ENCODE data around the gene COG5.

Gene COG5

DNA sequence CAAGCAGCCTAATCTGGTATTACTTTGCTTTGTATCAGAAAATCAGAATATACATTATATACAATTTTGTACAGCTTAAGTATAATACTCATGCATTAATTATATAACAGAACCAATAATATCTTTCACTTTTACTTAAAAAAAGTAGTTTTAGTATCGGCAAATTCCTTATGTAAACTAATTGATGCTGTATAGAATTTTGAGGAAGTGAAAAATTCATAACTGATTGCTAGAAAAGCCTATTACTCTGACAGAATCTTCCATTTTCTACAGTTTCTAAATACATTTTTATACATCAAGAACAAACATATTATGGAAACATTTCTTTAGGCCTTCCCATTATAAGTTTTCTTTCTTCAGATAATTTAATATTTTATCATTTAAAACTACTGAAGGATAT lies 217.8 kb downstream of the COG5 start:
- Mint-ChIP-seq H3K36me3 (ENCODE audit: low read depth) (peaks cover 18% of the 10 kb centered on the region), H3K9me3 (peaks cover 10% of the 10 kb centered on the region), H3K27me3 (no peaks in the 10 kb centered on the region), H3K4me1 (no peaks in the 10 kb centered on the region), H3K27ac (no peak overlapping the region), H3K4me3 (no peak overlapping the region)
- no peak for DNase-seq
- no peak for ATAC-seq

DNA sequence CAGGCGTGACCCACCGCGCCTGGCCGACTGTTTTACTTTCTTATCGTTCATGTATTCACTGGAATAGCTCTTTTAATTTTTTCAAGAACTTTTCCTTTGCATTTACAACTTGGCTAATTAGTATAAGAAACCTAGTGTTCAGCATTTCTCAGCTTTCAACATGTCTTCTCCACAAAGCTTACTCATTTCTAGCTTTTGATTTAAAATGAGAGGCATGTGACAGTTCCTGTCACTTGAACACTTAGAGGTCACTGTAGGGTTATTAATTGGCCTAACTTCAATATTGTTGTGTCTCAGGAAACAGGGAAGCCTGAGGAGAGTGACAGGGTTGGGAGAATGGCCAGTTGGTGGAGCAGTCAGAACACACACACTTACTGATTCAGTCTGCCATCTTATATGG lies 218.9 kb downstream of the COG5 start:
- Mint-ChIP-seq H3K9me3 (peaks cover 10% of the 10 kb centered on the region), H3K27ac (no peak overlapping the region), H3K36me3 (ENCODE audit: low read depth) (peaks cover 22% of the 10 kb centered on the region), H3K4me3 (no peak overlapping the region), H3K27me3 (no peaks in the 10 kb centered on the region), H3K4me1 (no peaks in the 10 kb centered on the region)
- no peak for ATAC-seq
- DNase-seq, result no peak

DNA sequence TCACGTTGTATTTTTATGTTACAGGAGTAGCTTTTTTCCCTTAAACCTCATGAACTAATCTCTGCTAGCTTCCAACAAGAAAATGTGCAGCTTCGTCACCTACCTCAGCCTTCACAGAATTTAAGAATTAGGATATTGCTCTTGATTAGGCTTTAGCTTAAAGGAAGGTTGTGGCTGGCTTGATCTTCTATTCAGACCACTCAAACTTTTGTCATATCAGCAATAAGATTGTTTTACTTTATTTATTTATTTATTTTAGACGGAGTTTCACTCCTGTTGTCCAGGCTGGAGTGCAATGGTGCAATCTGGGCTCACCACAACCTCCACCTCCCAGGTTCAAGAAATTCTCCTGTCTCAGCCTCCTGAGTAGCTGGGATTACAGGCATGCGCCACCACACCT lies 219.4 kb downstream of the COG5 start:
- no peaks in the 10 kb centered on the region for H3K4me1 Mint-ChIP-seq
- no peak overlapping the region for H3K4me3 Mint-ChIP-seq
- no peak for ATAC-seq
- no peak overlapping the region for H3K27ac Mint-ChIP-seq
- H3K9me3 Mint-ChIP-seq, result peaks cover 10% of the 10 kb centered on the region
- DNase-seq, result no peak
- peaks cover 24% of the 10 kb centered on the region for H3K36me3 Mint-ChIP-seq (ENCODE audit: low read depth)
- no peaks in the 10 kb centered on the region for H3K27me3 Mint-ChIP-seq

DNA sequence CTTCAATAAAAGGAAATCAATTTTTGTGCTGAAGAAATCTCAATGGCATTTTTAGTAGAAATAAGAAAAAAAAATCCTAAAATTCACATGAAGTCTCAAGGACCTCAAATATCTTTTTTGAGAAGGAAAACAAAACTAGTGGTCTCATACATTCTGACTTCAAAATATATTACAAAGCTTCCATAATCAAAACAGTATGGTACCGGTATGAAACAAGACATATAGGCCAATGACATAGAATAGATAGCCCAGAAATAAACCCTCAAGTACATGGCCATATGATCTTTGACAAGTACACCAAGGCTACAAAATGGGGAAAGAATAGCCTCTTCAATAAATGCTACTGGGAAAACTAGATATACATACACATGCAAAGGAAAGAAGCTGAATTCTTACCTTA lies 225.6 kb downstream of the COG5 start:
- no peaks in the 10 kb centered on the region for H3K27me3 Mint-ChIP-seq
- no peak overlapping the region for H3K4me3 Mint-ChIP-seq
- ATAC-seq, result no peak
- no peak for DNase-seq
- peaks cover 15% of the 10 kb centered on the region for H3K9me3 Mint-ChIP-seq
- H3K36me3 Mint-ChIP-seq (ENCODE audit: low read depth), result peaks cover 24% of the 10 kb centered on the region
- H3K4me1 Mint-ChIP-seq, result peaks cover 9% of the 10 kb centered on the region
- H3K27ac Mint-ChIP-seq, result no peak overlapping the region

DNA sequence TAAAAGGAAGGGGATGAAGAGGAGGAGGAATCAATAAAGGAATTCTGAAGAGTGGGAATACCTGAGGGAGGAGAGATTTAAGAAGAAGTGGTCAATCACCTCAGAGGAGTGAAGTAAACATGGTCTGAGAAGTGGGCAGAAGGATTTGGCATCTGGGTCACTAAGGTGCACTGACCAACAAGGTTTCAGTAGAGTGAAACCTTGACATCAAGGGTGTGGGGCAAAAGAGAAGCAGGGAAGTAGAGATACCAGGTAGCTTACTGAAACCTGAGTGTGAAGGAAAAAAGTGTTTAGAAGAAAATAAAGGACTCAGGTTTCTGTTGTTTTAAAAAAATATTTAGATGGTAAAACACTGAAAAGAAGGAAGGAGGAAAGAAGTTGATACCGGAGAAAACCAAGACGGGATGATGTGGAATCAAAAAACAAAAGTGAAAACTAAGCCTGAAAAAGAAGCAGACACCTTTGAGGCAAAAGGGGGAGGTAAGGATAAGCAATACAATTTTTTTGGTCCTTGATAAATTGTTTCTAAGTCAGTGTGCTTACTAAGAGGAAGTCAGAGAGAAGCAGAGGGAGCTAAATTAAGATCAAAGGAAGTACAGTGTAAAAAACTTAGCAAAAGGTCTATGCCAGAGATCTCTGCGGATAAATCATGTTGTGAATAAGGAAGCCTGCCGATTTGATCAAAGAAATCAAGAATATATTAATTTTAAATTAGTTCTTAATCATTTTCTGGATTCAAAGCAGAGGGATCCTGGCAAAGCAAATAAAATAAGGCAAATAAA lies 231.0 kb downstream of the COG5 start:
- ATAC-seq, result no peak
- DNase-seq, result no peak
- no peak overlapping the region for H3K27ac Mint-ChIP-seq
- peaks cover 20% of the 10 kb centered on the region for H3K4me1 Mint-ChIP-seq
- no peaks in the 10 kb centered on the region for H3K27me3 Mint-ChIP-seq
- H3K4me3 Mint-ChIP-seq, result peak overlapping the region; percentile 9
- H3K36me3 Mint-ChIP-seq (ENCODE audit: low read depth), result peaks cover 7% of the 10 kb centered on the region
- H3K9me3 Mint-ChIP-seq, result no peaks in the 10 kb centered on the region

DNA sequence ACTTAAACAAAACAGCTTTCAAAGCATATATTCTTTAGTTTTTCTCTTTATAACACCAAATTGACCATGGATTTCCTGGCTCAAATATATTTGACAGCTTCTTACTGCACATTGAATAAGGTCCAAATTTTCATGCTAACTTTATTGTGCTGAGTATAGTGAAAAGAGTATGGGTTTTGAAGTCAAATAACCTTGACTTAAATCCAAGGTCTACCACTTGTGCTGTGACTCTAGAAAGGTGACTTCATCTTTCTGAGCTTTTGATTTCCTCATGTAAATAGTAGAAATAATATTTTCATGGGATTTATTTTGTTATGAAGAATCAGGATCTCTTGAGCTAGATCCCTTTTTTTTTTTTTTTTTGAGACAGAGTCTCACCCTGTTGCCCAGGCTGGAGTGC lies 233.2 kb downstream of the COG5 start:
- peaks cover 8% of the 10 kb centered on the region for H3K36me3 Mint-ChIP-seq (ENCODE audit: low read depth)
- no peak overlapping the region for H3K4me3 Mint-ChIP-seq
- no peak for ATAC-seq
- DNase-seq, result no peak
- peaks cover 20% of the 10 kb centered on the region for H3K4me1 Mint-ChIP-seq
- H3K27ac Mint-ChIP-seq, result no peak overlapping the region
- no peaks in the 10 kb centered on the region for H3K27me3 Mint-ChIP-seq
- no peaks in the 10 kb centered on the region for H3K9me3 Mint-ChIP-seq

DNA sequence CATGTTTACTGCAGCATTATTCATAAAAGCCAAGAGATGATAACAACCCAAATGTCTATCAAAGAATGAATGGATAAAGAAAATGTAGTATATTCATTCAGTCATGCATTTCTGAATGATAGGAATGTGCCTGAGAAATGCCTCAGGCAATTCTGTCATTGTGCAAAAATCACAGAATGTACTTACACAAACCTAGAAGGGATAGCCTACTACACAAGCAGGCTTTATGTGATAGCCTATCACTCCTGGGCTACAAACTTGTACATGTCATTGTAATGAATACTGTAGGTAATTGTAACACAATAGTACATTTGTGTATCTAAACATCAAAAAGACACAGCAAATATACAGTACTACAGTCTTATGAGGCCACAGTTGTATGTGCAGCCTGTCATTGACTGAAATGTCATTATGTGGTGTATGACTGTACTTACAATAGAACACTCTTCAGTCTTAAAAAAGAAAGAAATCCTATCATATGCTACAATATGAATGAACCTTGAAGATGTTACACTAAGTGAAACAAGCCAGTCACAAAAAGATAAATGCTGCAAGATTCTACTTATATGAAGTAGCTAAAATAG lies 235.6 kb downstream of the COG5 start:
- Mint-ChIP-seq H3K27me3 (no peaks in the 10 kb centered on the region), H3K4me3 (no peak overlapping the region), H3K4me1 (peaks cover 12% of the 10 kb centered on the region), H3K27ac (no peak overlapping the region), H3K9me3 (no peaks in the 10 kb centered on the region), H3K36me3 (ENCODE audit: low read depth) (peaks cover 14% of the 10 kb centered on the region)
- no peak for DNase-seq
- no peak for ATAC-seq

DNA sequence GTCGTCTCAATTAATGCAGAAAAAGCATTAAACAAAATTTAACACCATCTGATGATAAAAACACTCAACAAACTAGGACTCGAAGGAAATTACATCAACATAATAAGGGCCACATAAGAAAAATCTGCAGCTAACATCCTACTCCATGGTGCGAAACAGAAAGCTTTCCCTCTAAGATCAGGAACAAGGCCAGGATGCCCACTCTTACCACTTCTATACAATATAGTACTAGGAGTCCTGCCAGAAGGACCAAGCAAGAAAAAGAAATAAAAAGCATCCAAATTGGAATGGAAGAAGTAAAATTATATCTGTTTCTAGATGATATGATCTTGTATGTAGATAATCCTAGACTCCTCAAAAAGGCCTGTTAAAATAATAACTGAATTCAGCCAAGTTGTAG lies 237.7 kb downstream of the COG5 start:
- Mint-ChIP-seq H3K4me1 (no peaks in the 10 kb centered on the region), H3K4me3 (no peak overlapping the region), H3K9me3 (no peaks in the 10 kb centered on the region), H3K36me3 (ENCODE audit: low read depth) (peaks cover 31% of the 10 kb centered on the region), H3K27me3 (no peaks in the 10 kb centered on the region), H3K27ac (no peak overlapping the region)
- DNase-seq, result no peak
- ATAC-seq, result no peak

DNA sequence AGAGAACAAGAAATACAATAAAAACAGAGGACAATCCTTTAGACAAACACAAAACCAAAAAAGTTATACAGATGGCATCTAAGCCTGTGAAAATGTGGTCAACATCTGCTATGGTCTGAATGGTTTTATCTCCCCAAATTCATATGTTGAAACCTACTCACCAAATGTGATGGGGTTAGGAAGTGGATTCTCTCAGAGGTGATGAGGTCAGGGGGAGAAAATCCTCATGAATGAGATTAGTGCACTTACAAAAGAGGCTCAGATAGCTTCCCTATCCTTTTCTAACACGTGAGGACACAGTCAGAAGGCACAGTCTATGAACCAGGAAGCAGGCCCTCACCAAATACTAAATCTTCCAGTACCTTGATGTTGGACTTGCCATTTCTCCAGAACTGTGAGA lies 241.7 kb downstream of the COG5 start:
- no peak for ATAC-seq
- no peak for DNase-seq
- peaks cover 31% of the 10 kb centered on the region for H3K36me3 Mint-ChIP-seq (ENCODE audit: low read depth)
- H3K4me3 Mint-ChIP-seq, result no peak overlapping the region
- H3K9me3 Mint-ChIP-seq, result no peaks in the 10 kb centered on the region
- H3K27me3 Mint-ChIP-seq, result no peaks in the 10 kb centered on the region
- H3K4me1 Mint-ChIP-seq, result no peaks in the 10 kb centered on the region
- H3K27ac Mint-ChIP-seq, result no peak overlapping the region

DNA sequence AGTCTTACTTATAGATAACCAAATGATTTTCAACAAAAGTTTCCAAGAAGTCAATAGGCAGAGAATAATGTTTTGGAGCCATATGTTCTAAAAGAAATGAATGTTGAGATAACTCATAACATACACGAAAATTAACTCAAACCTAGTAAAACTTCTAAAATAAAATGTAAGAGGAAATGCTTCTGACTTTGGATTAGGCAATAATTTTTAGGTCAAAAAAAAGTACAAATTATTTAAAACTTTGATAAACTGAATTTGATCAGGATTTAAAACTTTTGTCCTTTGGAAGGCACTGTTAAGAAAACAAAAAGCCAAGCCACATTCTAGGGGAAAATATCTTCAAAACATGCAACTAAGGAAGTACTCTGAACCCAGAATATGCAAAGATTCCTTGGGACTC lies 242.1 kb downstream of the COG5 start:
- H3K9me3 Mint-ChIP-seq, result no peaks in the 10 kb centered on the region
- ATAC-seq (no peak), DNase-seq (no peak)
- peaks cover 29% of the 10 kb centered on the region for H3K36me3 Mint-ChIP-seq (ENCODE audit: low read depth)
- H3K27me3 Mint-ChIP-seq, result no peaks in the 10 kb centered on the region
- no peak overlapping the region for H3K27ac Mint-ChIP-seq
- no peaks in the 10 kb centered on the region for H3K4me1 Mint-ChIP-seq
- no peak overlapping the region for H3K4me3 Mint-ChIP-seq

DNA sequence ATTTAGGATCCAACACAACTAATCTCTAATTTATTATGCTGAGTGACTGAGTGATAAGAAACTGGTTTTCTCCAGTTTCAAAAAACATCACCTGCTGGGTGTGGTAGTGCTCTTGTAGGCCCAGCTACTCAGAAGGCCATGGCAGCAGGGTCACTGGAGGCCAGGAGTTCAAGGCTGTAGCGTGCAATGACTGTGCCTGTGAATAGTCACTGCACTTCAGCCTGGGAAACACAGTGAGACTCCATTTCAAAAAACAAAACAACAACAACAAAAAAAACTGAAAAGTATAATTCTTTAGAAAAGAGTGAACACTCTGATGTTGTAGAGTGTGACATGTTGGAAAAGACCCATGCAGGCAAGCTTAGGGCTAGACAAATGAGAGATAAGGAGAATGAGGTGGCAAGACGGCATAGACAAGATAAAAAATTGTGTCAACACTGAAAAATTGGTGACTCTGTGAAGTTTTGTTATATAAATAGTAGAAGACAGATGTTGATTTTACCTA lies 243.9 kb downstream of the COG5 start:
- DNase-seq, result no peak
- Mint-ChIP-seq H3K4me3 (no peak overlapping the region), H3K27ac (no peak overlapping the region), H3K4me1 (no peaks in the 10 kb centered on the region), H3K9me3 (no peaks in the 10 kb centered on the region), H3K36me3 (ENCODE audit: low read depth) (peaks cover 35% of the 10 kb centered on the region), H3K27me3 (no peaks in the 10 kb centered on the region)
- ATAC-seq, result no peak

DNA sequence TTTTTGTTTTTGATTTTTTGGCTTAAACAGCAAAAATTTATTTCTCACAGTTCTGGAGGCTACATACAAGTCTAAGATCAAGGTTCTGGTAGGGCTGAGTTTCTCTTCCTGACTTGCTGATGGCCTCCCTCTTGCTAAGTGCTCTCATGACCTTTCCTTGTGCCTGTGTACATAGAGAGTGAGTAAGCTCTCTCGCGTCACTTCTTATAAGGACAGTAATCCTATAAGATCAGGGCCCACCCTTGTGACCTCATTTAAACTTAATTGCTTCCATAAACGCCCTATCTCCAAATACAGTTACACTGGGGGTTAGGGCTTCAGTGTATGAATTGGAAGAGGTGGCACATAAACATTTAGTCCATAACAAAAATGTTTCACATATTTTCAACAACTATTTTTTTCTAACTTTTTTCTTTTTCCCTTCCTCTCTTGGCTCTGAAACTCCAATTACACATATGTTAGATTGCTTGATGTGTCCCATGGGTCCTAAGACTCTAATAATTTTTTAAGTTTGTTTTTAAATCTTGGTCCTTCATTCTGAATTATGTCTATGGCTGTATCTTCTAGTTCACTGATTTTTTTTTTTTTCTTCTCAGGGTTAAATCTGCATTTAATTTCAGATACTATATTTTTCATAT lies 245.1 kb downstream of the COG5 start:
- H3K9me3 Mint-ChIP-seq, result no peaks in the 10 kb centered on the region
- H3K27me3 Mint-ChIP-seq, result no peaks in the 10 kb centered on the region
- H3K4me3 Mint-ChIP-seq, result no peak overlapping the region
- peak; percentile 54 for ATAC-seq
- H3K36me3 Mint-ChIP-seq (ENCODE audit: low read depth), result peaks cover 33% of the 10 kb centered on the region
- H3K4me1 Mint-ChIP-seq, result no peaks in the 10 kb centered on the region
- DNase-seq, result no peak
- H3K27ac Mint-ChIP-seq, result no peak overlapping the region

DNA sequence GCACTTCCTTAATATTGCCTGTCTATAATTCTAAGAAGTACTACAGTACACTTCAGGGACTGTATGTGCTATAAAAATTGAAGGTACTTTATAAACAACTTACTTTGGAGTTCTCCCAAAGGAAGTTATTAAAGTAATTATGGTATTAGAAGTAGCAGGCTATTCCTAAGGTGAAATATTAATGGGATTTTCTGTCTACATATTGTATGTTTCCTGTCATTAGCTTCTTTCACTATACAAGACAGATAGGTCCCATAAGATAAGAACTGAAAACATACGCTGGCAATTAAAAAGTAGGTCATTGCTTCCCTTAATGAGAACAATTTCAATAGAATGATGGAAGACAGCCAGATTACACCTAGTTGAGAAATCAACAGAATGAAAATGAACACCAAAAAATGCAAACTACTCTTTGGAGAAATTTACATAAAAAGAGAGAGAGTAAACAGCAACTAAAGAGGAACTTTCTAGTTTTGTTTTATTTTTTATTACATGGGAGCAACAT lies 248.0 kb downstream of the COG5 start:
- DNase-seq, result no peak
- no peak for ATAC-seq
- Mint-ChIP-seq H3K27ac (no peak overlapping the region), H3K9me3 (no peaks in the 10 kb centered on the region), H3K4me3 (no peak overlapping the region), H3K36me3 (ENCODE audit: low read depth) (peaks cover 17% of the 10 kb centered on the region), H3K27me3 (no peaks in the 10 kb centered on the region), H3K4me1 (no peaks in the 10 kb centered on the region)

DNA sequence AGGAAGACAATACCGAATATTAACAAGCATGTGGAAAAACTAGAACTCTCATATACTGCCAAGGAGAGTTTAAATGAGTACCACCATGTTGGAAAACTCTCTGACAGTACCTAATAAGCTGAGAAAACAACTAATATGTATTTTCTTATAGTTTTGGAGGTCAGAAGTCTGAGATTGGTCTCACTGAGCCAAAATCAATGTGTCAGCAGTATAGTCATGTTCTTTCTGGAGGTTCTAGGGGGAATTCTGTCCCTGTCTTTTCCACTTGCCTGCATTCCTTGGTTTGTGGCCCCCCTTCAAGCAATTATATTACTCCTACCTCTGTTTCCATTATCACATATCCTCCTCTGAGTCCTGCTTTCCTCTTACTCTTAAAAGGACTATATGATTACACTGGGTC lies 250.4 kb downstream of the COG5 start:
- DNase-seq, result no peak
- Mint-ChIP-seq H3K27ac (no peak overlapping the region), H3K27me3 (no peaks in the 10 kb centered on the region), H3K4me3 (no peak overlapping the region), H3K36me3 (ENCODE audit: low read depth) (peaks cover 12% of the 10 kb centered on the region), H3K9me3 (no peaks in the 10 kb centered on the region), H3K4me1 (no peaks in the 10 kb centered on the region)
- ATAC-seq, result no peak

DNA sequence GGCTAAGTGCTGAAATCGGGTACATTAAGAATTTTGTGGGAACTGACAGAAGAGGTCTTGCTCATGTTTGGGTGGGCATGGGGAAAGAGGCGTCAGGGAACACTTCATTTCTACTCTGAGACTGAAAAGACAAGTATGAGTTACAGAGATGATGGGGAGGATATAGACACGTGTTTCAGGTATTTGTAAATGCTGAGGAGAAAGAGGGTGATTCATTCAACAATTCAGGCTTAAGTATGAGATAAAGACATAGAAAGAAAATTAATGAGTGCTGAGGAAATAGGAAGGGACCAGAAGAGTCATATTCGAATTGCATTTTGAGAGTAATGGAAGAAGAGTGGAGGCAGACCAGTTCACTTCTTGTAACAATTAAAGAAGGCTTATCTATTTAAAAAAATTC lies 251.3 kb downstream of the COG5 start:
- Mint-ChIP-seq H3K9me3 (no peaks in the 10 kb centered on the region), H3K27ac (no peak overlapping the region), H3K27me3 (no peaks in the 10 kb centered on the region), H3K4me3 (no peak overlapping the region), H3K4me1 (no peaks in the 10 kb centered on the region), H3K36me3 (ENCODE audit: low read depth) (peaks cover 12% of the 10 kb centered on the region)
- DNase-seq (no peak), ATAC-seq (no peak)

Data from activated naive CD8-positive, alpha-beta T cell treated with anti-CD3 and anti-CD28 coated beads, Interleukin-2, amount 50 U/mL, for 24 hours (primary cell).